Immature natural killer cell (primary cell): ENCODE data around the gene PPWD1. TPM values are rescaled to one million over a fixed set of nuclear protein-coding genes. Genes with fewer than 3 reads are reported as not detected.
"Not testable (repeated sequence)": the region's sequence is repeated elsewhere in the genome, so short reads cannot be mapped to it uniquely, and the experiment has no call there.

Experiments
- DNase-seq, 3 donors: peaks; one replicate each; pipeline ENCODE4 v3.0.0; 2022; ENCODE audit warnings: mixed read lengths in 1 of 3
- H3K27ac Mint-ChIP-seq, 6 donors: one replicate each; pipeline ENCODE4 v1.8.0; 2020; ENCODE audit warnings: mixed read lengths in 6 of 6, mild to moderate bottlenecking in 5 of 6, inconsistent platforms in 4 of 6, moderate library complexity in 3 of 6
- H3K27me3 Mint-ChIP-seq, 3 donors: one replicate each; pipeline ENCODE4 v1.8.0; 2020 to 2021; ENCODE audit warnings: low read depth in 3 of 3, mild to moderate bottlenecking in 3 of 3, mixed read lengths in 3 of 3, moderate library complexity in 3 of 3, inconsistent platforms in 1 of 3
- H3K36me3 Mint-ChIP-seq, 3 donors: one replicate each; pipeline ENCODE4 v1.8.0; 2020; ENCODE audit warnings: mixed read lengths in 3 of 3, inconsistent platforms in 2 of 3, mild to moderate bottlenecking in 2 of 3
- H3K4me1 Mint-ChIP-seq, 2 donors: one replicate each; pipeline ENCODE4 v1.8.0; 2020; ENCODE audit warnings: inconsistent platforms in 2 of 2, mild to moderate bottlenecking in 2 of 2, mixed read lengths in 2 of 2, moderate library complexity in 1 of 2
- H3K4me3 Mint-ChIP-seq, 5 donors: one replicate each; pipeline ENCODE4 v1.8.0; 2020; ENCODE audit warnings: mild to moderate bottlenecking in 5 of 5, mixed read lengths in 5 of 5, inconsistent platforms in 3 of 5, moderate library complexity in 3 of 5
- H3K9me3 Mint-ChIP-seq, 6 donors: one replicate each; pipeline ENCODE4 v1.8.0; 2020; ENCODE audit warnings: mild to moderate bottlenecking in 6 of 6, mixed read lengths in 6 of 6, inconsistent platforms in 4 of 6, moderate library complexity in 3 of 6
- polyA plus RNA-seq, 3 donors: library from polyadenylated mRNA; unstranded; fragments of 300-500 nt; fragmentation: Illumina TruSeq; gene quantifications; one replicate each; pipeline ENCODE4 v1.2.3, GENCODE V29; 2021

PPWD1 gene
- polyA plus RNA-seq, 3 donors from 2014 or later, result 16.4 to 34.0 (median 21.4) TPM

GRCh38 chr5:65570598-65571226, 7.6 kb downstream of the PPWD1 start:
- Mint-ChIP-seq H3K27me3 (peaks cover 0 to 2% (median 2%) of the 10 kb centered on the region in 3 donors), H3K4me1 (peaks cover 11 to 55% of the 10 kb centered on the region in 2 donors), H3K27ac (no peak overlapping the region), H3K9me3 (no peaks in the 10 kb centered on the region), H3K36me3 (peaks cover 0 to 24% (median 18%) of the 10 kb centered on the region in 3 donors), H3K4me3 (no peak overlapping the region)
- no peak for DNase-seq

DNA sequence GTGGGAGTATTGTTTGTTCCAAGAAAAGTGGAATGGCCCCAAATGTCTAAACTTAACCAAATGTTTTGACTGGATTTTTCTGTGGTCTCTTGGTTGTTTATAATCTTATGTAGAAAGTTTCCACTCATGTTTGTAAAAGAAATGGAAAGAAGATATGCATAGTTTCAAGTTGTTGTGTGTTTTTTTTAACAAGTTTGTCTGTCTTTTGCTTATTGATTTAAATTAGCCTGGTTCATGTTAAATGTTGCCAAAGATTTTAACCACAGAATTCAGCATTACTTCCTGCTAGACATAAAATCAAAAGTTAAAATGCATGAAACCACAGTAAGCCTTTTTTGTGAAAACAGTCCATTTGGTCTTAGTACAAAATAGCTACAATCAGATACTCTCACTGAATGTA, 14.0 kb downstream of the PPWD1 start:
- DNase-seq, result no peak
- Mint-ChIP-seq H3K4me1 (peaks cover 9 to 47% of the 10 kb centered on the region in 2 donors), H3K27me3 (peaks cover 0 to 2% (median 0%) of the 10 kb centered on the region in 3 donors), H3K4me3 (no peak overlapping the region), H3K9me3 (no peaks in the 10 kb centered on the region), H3K36me3 (peaks cover 4 to 36% (median 33%) of the 10 kb centered on the region in 3 donors), H3K27ac (no peak overlapping the region)

GRCh38 chr5:65588694-65589093, 25.6 kb downstream of the PPWD1 start:
- no peak for DNase-seq
- Mint-ChIP-seq H3K36me3 (peaks cover 16 to 34% (median 16%) of the 10 kb centered on the region in 3 donors), H3K27me3 (no peaks in the 10 kb centered on the region), H3K4me3 (no peak overlapping the region), H3K9me3 (no peaks in the 10 kb centered on the region), H3K4me1 (peaks cover 0 to 12% of the 10 kb centered on the region in 2 donors), H3K27ac (peak overlapping the region in 1 of 6 donors; percentile 7)

DNA sequence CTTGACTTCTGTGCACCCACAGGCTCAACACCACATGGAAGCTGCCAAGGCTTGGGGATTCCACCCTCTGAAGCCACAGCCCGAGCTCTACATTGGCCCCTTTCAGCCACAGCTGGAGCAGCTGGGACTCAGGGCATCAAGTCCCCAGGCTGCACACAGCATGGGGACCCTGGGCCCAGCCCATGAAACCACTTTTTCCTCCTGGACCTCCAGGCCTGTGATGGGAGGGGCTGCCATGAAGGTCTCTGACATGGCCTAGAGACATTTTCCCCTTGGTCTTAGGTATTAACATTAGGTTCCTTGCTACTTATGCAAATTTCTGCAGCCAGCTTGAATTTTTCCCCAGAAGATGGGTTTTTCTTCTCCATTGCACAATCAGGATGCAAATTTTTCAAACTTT, 38.7 kb downstream of the PPWD1 start:
- not testable (repeated sequence) for DNase-seq, H3K4me3 Mint-ChIP-seq, H3K4me1 Mint-ChIP-seq, H3K9me3 Mint-ChIP-seq, H3K27ac Mint-ChIP-seq, H3K27me3 Mint-ChIP-seq
- H3K36me3 Mint-ChIP-seq, result peaks cover 43 to 65% (median 44%) of the 10 kb centered on the region in 3 donors

DNA sequence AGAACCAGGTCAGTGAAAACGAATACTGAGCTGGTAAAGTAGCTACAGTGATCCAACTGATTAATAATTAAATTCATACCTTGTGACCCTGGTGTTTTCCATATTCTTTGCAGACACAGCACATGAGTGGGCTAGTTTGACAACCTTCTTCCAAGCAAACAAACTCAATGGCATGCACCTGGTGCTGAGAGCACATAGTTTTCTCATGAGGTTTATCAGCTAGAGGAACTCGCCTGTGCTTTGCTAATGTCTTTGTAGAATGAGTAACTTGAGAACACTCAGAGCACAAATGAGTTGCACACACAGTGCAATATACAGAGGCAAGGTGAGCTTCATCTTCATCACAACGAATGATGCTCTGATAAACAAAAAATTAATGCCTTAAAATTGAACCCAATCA, 48.4 kb downstream of the PPWD1 start:
- Mint-ChIP-seq H3K36me3 (peaks cover 25 to 54% (median 28%) of the 10 kb centered on the region in 3 donors), H3K27ac (no peak overlapping the region), H3K27me3 (peaks cover 0 to 3% (median 0%) of the 10 kb centered on the region in 3 donors), H3K4me1 (peaks cover 0 to 36% of the 10 kb centered on the region in 2 donors), H3K4me3 (no peak overlapping the region), H3K9me3 (no peaks in the 10 kb centered on the region)
- DNase-seq, result no peak

DNA sequence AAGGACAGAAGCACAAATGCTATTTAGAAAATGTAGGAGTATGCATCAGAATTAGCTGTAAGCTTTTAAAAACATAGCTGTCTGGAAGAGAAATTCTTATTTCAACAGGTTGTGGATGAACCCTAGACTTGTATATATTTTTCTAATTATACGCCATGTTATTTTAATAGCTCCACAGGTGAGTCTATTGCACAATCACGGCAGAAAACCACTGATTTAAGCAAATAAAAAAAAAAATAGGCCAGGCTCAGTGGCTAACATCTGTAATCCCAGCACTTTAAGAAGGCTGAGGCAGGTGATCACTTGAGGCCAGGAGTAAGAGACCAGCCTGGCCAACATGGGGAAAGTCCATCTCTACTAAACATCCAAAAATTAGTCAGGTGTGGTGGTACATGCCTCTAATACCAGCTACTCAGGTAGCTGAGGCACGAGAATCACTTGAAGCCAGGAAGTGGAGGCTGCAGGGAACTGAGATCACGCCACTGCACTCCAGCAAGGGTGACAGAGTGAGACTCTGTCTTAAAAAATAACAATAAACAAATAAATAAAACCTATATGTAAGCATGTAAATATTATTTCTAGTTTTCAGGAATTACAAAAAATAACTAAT, 49.3 kb downstream of the PPWD1 start:
- H3K27ac Mint-ChIP-seq, result no peak overlapping the region
- DNase-seq, result no peak
- H3K9me3 Mint-ChIP-seq, result no peaks in the 10 kb centered on the region
- H3K36me3 Mint-ChIP-seq, result peaks cover 22 to 49% (median 25%) of the 10 kb centered on the region in 3 donors
- no peak overlapping the region for H3K4me3 Mint-ChIP-seq
- peaks cover 0 to 1% (median 0%) of the 10 kb centered on the region in 3 donors for H3K27me3 Mint-ChIP-seq
- H3K4me1 Mint-ChIP-seq, result peaks cover 0 to 36% of the 10 kb centered on the region in 2 donors

- Mint-ChIP-seq H3K27ac (no peak overlapping the region), H3K4me3 (no peak overlapping the region), H3K27me3 (peaks cover 11 to 13% (median 11%) of the 10 kb centered on the region in 3 donors), H3K36me3 (peaks cover 0 to 16% (median 4%) of the 10 kb centered on the region in 3 donors), H3K9me3 (no peaks in the 10 kb centered on the region), H3K4me1 (peaks cover 31 to 59% of the 10 kb centered on the region in 2 donors)
- DNase-seq, result no peak
Measured at GRCh38 chr5:65620021-65620420, 56.9 kb downstream of the PPWD1 start.

GRCh38 chr5:65621961-65622360, 58.9 kb downstream of the PPWD1 start:
- not testable (repeated sequence) for H3K36me3 Mint-ChIP-seq, H3K9me3 Mint-ChIP-seq, DNase-seq, H3K27ac Mint-ChIP-seq
- Mint-ChIP-seq H3K4me3 (peak overlapping the region in 2 of 5 donors; percentile 36 to 42), H3K27me3 (peaks cover 15 to 17% (median 17%) of the 10 kb centered on the region in 3 donors), H3K4me1 (peaks cover 46 to 62% of the 10 kb centered on the region in 2 donors)

DNA sequence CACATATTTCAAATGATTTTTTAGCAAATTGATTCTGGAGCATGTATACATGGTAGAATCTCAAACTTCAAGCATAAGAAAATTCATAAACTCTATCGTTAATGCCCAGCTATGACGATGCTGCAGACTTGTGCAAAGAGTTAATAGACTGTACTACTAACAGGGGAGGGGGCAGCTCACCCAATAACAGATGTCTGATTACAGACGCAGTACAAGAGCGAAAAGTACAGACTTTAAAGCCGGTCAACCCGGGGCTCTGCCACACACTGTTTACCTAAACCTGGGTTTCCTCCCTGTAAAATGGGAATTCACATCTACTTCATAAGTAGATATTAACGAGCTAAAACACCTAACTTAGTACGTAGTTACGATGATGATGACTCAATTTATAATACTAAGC, 60.4 kb downstream of the PPWD1 start:
- no peaks in the 10 kb centered on the region for H3K36me3 Mint-ChIP-seq
- H3K4me3 Mint-ChIP-seq, result peak overlapping the region; percentile 95 to 100 (median 98)
- H3K27me3 Mint-ChIP-seq, result peaks cover 15 to 17% (median 17%) of the 10 kb centered on the region in 3 donors
- H3K9me3 Mint-ChIP-seq, result no peaks in the 10 kb centered on the region
- no peak for DNase-seq
- H3K4me1 Mint-ChIP-seq, result peaks cover 52 to 63% of the 10 kb centered on the region in 2 donors
- peak overlapping the region; percentile 91 to 98 (median 96) for H3K27ac Mint-ChIP-seq

- H3K4me1 Mint-ChIP-seq, result peaks cover 51 to 58% of the 10 kb centered on the region in 2 donors
Measured at GRCh38 chr5:65624025-65624570, 61.0 kb downstream of the PPWD1 start, which contains the start of gene TRIM23. TSS of gene TRIM23 (minus strand) at chr5:65624333. CDS start at chr5:65624274, 59 bp downstream.

DNA sequence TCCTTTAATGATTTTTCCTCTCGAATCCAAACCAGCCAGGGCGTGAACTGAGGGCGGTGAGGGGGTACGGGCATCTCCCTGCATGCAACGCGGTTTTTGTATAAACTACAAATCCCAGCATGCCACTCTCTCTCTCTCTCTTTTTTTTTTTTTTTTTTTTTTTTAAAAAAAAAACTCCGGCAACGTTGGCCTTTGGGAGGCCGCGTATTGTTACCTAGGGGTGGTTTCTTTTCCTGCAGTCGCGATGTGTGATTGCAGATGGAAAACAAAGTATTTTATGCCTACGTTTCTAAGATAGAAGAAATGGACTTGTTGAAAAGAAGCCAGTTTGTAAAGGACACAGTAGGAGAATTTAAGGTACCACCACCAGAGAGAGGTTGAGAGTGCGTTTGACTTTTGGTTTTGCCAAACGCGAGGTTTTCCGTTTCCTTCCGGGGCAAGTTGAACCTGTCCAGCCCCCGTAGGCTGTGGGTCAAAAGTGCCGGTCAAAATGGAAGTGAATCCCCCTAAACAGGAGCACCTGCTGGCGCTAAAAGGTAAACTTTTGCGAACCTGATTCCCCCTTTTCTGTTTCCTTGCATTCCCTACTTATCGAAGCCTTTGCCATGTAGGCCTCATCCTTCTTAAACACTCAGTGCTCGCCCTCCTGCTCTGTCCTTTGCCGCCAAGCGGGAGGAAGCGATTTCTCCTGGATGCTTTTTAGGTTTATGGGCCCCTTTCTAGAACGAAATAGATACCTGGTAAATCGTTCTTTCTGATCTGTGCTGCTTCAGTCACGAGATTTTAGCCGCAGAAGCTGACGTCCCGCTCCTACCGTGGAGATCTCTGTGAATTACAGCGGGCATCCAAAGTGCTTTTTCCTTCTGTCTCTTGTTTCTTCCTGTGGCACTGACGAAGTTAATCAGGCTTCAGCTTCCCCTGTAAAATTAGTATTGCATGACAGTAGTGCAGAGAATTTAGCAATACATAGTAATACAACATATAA, 61.8 kb downstream of the PPWD1 start, which contains the start of the genes SHLD3 and TRAPPC13:
Gene SHLD3, plus strand, starts transcription at position 457 of the 985 bp plus-strand sequence. CDS start 4,561 bp downstream, outside the sequence.
Gene TRAPPC13, plus strand, starts transcription at position 457 of the 985 bp plus-strand sequence. Its CDS starts 34 bp downstream, at position 491.
- peaks cover 0 to 4% (median 3%) of the 10 kb centered on the region in 3 donors for H3K36me3 Mint-ChIP-seq
- H3K27ac Mint-ChIP-seq, result peak within 1 kb of the TSS; percentile 91 to 98 (median 96)
- H3K9me3 Mint-ChIP-seq, result no peaks in the 10 kb centered on the region
- H3K4me3 Mint-ChIP-seq, result peak within 1 kb of the TSS; percentile 95 to 100 (median 98)
- peaks cover 51 to 60% of the 10 kb centered on the region in 2 donors for H3K4me1 Mint-ChIP-seq
- H3K27me3 Mint-ChIP-seq, result peaks cover 15 to 17% (median 17%) of the 10 kb centered on the region in 3 donors
- peak; percentile 90 to 91 (median 91) for DNase-seq

More at GRCh38 chr5:65624025-65624570, 61.0 kb downstream of the PPWD1 start, which contains the start of gene TRIM23:
- DNase-seq, result peak; percentile 91 to 94 (median 93)
- no peaks in the 10 kb centered on the region for H3K9me3 Mint-ChIP-seq
- H3K27me3 Mint-ChIP-seq, result peaks cover 15 to 17% (median 17%) of the 10 kb centered on the region in 3 donors
- H3K36me3 Mint-ChIP-seq, result no peaks in the 10 kb centered on the region
- peak within 1 kb of the TSS; percentile 95 to 100 (median 98) for H3K4me3 Mint-ChIP-seq
- H3K27ac Mint-ChIP-seq, result peak within 1 kb of the TSS; percentile 91 to 98 (median 96)

DNA sequence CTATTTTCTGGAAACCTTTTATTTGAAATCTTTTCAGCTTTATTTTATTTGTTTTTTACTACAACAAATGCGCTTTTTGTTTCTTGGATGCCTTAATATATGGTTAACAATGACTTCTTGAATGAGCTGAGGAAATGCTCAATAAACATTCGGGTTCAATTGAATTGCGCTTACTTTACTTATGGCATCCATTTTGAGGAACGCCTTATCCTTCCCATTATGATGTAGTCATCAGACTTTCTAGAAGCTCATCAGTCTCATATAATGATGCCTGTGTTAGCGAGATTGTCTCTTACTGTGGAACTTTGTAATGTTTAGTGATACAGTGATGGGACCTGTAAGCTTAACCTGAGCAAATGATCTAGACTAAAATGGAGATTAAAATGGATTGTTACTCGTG, 62.6 kb downstream of the PPWD1 start:
- peaks cover 0 to 5% (median 3%) of the 10 kb centered on the region in 3 donors for H3K36me3 Mint-ChIP-seq
- H3K4me1 Mint-ChIP-seq, result peaks cover 47 to 61% of the 10 kb centered on the region in 2 donors

More for the DNA sequence above, 62.6 kb downstream of the PPWD1 start:
- H3K27me3 Mint-ChIP-seq, result peaks cover 15 to 17% (median 17%) of the 10 kb centered on the region in 3 donors
- H3K27ac Mint-ChIP-seq, result peak overlapping the region; percentile 71 to 98 (median 83)
- H3K4me3 Mint-ChIP-seq, result peak overlapping the region; percentile 95 to 100 (median 98)
- no peaks in the 10 kb centered on the region for H3K9me3 Mint-ChIP-seq
- DNase-seq, result no peak
